ENCODE measurements around the gene VKORC1.
"Not testable (repeated sequence)": the region's sequence is repeated elsewhere in the genome, so short reads cannot be mapped to it uniquely, and the experiment has no call there.

Gene VKORC1

DNA sequence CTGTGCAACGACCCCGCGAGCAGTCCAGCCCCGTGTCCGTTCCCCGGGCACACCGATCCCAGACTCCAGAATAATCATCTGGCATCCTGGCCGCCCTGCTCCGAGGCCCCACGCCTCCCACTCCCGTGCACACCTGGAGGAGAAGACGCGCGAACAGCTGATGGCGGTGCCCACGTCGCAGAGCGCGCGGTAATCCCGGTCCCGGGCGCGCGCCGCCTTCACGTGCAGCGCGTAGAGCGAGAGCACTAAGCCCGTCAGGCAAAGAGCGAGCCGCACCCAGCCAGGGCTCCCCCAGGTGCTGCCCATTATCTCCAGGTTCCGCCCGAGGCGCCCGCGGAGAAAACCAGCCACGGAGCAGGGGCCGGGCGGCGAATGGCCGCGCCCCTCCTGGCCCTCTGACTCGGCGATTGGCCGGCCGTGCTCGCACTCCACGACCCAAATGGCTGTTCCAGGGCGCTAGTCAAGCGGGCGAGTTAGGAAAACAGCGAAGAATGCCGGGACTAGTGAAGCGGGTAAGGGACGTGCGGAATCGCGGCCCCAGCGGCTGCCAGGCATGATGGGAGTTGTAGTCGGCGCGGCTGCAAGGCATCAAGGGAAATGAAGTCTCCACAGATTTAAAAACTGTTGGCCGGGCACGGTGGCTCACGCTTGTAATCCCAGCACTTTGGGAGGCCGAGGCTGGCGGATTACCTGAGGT is at the start of gene VKORC1:
Gene VKORC1 (minus strand): TSS at position 374 of the 697 bp plus-strand sequence. CDS start 68 bp downstream, at position 306.
- peak; percentile 95 for DNase-seq

DNA sequence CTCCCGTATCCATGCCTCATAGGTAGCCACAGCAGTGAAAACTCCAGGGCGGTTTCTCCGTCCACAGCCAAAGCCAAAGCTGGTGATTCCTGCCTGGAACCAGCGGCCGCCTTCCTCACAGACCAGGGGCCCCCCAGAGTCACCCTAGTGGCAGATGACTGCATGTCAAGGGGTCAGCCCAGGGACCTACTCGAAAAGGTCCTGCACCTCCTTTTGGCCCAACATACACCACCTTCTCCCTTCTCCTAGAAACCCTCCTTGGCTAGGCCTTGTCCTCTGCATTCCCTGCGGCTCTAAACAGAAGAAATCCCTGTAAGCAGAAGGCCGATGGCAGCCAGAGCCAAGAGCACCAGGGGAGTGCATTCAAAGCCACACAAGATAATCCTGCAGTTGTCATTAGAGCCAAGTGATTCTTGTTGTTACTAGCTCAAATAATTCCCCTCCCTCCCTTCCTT is 49.1 kb upstream of the VKORC1 start:
- no peak for DNase-seq

DNA sequence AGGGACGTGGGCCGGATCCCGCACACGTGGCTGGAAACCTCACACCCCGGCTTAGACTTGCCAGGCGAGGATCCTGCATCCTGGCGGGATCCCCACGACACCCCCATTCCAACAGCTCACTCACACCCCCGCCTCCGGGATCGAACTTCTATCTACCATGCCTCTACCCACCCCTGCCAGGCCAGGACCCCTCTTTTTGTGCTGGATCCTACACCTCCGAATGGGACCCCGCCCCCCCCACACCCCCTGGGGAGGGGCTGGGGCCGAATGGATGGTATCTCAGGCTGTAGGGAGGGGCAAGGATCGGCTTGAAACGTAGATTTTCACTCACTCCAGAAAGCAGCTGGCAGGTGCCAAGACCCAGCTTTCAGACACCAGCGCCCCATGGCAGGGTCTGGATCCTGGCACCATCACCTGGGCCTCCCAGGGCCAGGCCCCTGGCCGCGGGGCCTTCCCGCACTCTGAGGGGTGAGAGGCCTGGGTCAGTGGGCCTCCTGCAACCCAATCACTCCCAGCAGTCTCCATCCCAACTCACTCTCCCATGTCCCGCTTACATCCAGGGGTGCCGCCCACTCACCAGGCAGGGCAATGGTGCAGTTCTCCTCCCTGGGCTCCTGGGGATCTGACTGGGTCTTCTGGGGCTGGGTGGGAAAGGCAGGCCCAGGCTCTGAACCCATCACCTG is 48.6 kb upstream of the VKORC1 start:
- no peak for DNase-seq

DNA sequence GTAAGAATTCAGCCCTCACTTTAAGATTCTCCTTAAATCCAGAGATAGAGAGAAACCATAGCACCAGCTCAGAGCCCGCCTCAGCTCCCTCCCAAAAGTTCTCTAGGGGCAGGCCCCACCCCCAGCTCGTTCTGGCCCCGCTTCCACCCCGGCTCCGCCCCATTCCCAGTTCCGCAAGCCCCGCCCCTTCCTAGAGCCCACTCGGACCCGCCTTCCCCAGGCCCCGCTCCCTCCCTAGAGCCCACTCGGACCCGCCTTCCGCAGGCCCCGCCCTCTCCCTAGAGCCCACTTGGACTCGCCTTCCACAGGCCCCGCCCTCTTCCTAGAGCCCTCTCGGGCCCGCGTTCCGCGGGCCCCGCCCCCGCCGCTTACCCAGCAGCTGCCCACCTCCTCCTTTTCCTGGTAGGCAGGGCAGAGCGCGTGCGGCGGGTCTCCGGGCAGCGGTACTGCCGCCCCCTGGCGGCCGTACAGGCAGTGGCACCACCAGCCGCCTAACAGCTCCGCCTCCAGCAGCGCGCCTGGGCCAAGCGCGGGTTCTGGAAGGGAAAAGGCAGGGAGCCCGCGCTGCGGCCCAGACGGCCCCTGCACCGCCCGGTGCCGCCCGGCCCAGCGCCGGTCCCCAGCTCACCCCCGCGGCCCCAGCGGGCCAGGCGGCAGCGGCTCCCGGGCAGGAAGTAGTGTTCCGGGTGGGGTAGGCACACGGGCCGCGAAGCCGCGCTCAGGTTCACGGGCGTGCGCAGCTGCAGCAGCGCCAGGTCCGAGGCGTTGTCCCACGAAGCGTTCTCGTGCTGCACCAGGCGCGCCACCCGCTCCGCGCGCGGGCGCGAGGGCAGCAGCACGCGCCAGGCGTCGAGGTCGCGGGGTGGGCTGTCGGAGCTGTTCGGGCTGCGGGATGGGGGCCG is 47.8 kb upstream of the VKORC1 start:
- peak; percentile 99 for DNase-seq

DNA sequence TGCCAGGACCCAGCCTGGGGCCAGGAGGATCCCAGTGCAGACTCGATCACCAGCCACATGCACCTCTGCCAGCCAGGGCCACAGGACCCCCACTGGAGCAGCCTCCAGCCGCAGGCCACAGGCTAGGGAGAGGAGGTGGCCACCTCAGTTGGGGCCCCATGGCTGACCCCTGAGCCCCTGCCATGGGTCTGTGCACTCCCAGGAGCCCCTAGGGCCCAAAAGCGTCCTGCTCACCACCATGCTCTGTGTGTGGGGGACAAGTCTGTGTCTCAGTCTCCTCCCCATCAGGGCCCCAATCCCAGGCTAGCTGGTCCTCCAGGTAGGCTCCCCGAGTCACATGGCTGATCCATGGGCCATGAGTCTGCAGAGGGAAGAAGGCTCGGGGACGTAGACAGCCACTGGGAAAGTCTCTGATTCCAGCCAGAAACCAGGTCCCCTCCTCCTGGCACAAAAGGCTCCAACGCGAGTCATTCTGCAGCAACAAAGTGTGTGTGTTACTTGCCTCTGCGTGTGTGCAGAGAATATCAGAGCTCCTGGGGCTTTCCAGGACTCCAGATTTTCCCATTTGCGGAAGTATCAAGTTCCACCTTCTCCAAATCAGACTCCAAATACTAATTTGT is 47.0 kb upstream of the VKORC1 start:
- DNase-seq = no peak

DNA sequence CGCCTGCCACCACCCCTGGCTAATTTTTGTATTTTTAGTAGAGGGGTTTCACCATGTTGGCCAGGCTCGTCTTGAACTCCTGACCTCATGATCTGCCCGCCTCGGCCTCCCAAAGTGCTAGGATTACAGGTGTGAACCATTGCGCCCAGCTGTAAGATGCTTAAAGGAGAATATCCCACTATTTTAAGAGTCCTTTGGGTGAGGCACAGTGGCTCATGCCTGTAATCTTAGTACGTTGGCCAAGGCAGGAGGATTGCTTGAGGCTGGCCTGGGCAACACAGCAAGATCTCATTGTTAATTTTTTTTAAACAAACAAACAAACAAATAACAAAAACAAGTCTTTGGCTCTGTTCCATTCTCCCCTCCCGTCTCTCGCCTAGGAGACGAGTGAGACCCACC is 46.5 kb upstream of the VKORC1 start:
- DNase-seq = not testable (repeated sequence)

DNA sequence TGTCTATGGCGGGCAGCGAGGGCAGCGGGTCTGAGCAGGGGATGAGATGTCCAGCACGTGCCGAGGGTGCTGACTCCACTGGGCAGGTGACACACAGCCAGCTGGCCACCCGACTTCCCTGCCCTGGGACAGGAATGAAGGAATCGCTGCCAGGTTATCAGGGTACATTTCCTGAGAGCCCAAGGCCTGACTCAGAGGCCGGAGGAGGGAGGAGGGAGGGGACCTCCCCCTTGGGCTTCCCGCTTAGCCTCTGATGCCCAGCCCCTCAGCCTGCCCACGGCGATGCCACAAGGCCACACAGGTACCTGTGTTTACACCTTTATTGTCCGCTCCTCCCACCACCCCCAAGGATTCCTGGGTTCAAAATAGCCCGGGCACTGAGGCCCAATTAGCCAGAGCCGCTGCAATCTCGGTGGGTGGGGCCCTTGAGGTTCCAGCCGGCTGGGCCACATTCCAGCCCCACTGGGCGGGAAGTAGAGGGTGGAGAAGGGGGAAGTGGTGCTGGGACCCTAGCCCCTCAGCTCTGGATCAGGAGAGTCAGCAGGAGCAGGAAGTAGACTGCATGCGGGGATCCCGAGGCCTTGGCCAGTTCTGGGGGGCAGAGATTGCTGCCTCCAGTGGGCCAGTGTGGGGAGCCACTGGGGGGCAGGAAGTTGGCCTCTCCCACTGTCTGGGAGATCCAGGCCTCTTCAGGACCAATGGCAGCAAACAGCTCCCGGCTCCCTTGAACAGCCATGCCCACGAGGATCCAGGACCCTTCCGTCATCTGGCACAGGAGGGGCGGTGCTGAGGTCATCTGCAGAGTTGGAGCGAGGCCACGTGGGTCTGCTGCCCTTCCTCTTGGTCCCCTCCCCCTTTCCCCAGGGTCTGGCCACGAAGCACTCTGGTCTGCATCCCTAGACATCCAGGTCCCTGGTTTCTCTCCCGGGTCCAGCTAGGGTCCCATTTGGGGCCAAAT is 44.3 kb upstream of the VKORC1 start:
- DNase-seq = no peak

DNA sequence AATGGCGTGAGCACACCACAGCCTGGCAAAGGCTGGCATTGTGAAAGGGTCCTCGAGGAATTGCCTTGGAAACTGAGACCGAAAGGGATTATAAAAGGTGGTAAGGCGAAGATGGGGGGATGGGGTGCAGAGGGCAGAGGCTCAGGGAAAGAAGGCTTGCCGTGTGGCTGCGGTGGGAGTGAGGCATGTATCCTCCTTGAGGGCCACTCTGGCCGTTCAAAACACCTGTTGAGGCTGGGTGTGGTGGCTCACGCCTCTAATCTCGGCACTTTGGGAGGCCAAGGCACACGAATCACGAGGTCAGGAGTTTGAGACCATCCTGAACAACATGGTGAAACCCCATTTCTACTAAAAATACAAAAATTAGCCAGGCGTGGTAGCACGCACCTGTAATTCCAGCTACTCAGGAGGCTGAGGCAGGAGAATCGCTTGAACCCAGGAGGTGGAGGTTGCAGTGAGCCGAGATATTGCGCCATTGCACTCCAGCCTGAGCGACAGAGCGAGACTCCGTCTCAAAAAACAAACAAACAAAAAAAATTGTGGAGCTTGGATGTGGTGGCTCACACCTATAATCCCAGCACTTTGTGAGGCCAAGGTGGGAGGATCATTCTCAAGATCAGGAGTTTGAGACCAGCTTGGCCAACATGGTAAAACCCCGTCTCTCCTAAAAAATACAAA is 42.4 kb upstream of the VKORC1 start:
- DNase-seq = not testable (repeated sequence)

DNA sequence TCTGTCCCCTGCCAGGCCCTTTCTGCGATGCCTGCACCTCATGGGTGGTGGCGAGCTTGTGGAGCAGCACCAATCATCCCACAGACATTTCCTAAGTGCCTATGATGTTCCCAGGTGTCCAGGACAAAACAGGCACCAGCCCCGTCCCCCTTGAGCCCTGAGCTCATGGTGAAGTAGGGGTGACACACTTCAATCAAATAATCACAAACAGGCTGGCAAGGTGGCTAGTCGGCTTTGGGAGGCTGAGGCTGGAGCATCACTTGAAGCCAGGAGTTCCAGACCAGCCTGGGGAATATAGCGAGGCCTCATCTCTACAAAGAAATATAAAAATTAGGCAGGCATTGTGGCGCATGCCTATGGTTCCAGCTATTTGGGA is 41.7 kb upstream of the VKORC1 start:
- no peak for DNase-seq

DNA sequence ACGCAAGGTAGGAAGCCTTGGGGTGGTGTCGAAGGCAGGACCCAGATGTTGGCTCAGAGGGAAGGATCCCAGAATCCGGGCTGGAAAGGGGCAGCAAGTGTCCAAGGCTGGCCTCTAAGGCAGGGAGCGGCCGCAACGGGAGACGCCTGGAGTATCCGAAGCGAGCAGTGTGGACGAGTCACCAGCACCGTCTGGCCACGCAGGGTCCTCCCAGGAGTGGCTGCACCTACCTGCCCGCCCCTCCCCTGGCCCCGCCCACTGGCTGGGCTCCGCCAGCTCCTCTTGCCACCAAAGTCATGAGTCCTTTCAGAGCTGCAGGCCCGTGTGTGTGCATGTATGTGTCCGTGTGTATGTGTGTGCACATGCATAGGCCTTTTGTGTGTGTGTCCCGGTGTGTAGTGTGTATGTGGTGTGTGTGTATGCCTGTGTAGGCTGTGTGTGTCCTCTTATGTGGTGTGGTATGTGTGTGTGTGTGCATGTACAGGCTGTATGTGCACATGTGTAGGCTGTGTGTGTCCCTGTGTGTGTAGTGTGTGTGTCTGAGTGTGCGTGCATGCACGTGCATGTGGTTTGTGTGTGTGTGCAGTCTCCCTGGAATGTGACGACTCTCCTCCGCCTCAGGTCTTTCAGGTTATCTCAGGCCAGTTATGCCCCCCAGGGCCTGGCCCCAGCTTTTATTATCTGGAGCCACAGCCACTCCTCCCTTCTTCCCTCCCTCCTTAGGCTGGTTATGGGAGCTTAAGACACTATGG is 41.1 kb upstream of the VKORC1 start, which contains the start of gene PRSS8:
Gene PRSS8 (minus strand): TSS at position 193 of the 752 bp plus-strand sequence. CDS start 229 bp downstream, outside the sequence.
- DNase-seq = no peak

DNA sequence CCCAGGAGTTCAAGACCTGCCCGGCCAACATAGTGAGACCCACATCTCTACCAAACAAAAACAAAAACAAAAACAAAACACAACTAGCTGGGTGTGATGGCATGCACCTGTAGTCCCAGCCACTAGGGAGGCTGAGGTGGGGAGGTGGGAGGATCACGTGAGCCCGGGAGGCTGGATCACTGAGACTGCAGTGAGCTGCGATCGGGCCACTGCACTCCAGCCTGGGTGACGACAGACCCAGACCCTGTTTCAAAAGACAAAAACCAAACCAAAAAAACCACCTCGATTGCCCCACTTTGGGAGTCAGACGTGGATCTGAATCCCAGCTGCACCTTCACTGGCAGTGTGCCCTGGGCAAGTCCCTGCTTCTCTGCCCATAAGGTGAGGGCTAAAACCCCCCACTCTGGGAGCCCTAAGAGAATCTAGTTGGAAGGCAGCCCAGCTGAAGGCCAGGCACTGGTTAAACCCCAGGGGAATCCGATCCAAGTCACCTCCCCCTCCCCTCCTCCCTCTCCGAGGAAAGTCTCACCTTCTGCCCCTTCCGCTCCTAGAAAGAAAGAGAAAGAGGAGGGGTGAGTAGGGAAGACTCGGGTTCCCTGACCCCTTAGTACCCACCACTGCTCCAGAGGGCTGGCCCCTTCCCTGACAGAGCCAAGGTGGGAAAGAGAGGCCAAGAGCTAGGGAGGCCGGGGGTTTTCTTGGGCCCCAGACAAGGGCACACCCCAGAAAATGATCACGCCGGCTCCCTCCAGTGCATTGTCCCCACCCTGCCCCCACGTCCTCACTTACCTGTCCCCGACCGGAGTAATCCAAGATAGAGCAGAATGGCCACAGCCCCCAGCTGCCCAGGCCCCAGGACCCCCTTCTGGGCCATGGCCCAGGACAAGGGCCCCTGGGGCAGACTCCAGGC is 40.3 kb upstream of the VKORC1 start:
- DNase-seq = no peak

DNA sequence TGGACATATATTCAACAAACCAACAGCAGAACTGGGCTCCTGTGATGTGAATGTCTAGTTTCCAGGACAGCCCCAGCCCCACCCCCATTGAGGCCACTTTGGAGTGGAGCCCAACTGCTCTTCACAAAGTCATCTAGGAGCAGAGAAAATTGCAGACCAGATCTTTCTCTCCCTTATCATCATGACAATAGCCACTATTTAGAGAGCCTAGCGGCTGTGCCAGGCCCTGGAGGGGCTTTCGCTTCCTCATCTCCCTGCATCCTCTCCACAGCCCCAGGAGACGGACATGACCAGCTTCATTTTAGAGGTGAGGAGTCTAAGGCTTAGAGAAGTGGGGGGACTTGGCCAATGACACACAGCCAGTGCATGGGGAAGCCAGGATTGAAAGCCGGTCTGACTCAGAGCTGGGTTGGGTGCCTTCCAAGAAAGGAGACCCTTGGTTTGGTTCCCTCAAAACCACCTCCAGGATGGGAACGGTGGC is 39.5 kb upstream of the VKORC1 start:
- DNase-seq = no peak

DNA sequence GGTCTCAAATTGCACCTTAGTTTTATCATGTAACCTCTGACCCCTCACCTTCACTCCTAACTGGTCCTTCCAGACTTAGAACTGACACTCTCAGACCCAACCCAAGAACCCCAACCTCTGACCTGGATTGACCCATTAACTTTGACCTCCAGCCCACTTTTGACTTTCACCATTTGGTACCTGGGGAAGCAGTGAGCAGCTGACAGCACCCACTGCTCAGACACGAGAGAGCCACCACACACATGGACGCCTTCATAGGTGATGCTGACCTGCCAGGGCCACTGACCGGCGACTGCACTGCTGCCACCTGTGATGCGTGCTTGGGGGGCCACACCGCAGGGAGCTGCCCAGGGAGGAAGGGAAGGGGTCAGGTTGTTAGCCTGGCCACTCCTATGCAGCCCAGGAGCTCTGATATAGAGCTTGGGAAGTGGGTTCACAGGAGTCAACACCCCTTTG is 38.5 kb upstream of the VKORC1 start:
- no peak for DNase-seq

DNA sequence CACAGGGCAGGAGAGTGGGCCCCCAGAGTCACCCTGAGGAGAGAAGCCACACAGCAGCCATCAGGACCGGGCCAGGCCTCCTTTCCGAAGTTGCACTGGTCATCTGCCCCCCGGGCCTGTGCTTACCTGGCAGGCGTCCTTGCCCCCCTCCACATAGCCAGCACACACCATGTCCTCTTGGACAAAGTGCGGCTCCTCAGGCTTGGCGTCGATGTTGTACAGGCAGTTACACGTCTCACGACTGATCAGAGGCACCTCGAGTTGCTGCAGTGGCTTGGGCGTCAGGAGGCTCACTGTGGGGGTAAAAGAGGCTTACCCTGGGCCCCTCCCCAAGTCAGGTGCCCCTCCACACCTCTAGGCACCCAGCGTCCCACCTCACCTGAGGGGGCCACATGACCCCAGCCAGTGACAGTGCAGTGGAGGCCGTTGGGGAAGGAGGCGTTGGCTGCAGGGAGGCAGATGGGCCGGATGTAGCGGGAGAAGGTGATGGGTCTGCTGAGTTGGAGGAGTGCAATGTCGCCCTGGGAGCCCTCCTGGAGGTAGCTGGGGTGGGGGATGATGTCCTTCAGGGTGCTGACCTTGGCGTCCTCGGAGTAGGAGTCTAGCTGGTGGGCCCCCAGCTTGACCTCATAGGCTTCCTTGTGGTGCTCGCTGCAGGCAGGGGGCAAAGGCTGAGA is 37.8 kb upstream of the VKORC1 start:
- no peak for DNase-seq

DNA sequence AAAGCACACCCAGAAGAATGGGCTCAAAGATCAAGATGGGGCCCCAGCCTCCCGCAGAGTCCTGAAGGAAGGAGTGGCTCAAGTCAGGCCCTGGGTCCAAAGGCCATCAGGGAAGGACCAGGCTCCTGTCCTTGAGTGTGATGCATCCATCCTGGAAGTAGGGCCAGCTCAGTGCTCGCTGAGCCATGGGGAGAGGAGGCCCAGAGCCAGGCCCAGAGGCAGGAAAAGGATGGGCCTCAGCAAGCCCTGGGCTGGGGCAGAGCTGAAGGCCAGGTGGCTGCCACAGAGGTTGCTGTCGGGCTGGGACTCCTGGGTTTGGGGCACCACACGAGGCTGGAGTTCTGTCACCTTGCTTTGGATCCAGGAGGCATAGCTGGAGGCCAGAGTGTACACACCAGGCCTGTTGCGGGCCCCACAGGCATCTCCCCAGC is 37.3 kb upstream of the VKORC1 start:
- DNase-seq = no peak

DNA sequence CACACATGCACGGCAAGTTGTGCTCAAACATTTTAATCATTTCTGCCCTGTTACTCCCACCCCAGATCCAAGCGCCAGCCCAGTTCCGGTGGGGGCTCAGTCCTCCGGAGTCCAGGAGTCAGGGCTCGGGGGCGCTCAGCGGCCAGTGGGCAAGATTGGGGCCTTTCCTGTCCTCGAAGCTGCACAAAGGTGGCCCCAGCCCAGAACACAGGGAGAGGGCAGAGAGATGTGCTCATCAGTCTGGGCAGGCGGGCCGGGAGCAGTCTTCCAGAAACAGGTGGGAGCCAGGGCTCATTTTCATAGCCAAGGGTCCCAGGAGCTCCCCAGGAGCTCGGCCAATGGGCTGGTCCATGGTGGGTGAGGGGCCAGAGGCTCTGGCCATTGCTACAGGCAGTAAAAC is 36.8 kb upstream of the VKORC1 start:
- DNase-seq = no peak

DNA sequence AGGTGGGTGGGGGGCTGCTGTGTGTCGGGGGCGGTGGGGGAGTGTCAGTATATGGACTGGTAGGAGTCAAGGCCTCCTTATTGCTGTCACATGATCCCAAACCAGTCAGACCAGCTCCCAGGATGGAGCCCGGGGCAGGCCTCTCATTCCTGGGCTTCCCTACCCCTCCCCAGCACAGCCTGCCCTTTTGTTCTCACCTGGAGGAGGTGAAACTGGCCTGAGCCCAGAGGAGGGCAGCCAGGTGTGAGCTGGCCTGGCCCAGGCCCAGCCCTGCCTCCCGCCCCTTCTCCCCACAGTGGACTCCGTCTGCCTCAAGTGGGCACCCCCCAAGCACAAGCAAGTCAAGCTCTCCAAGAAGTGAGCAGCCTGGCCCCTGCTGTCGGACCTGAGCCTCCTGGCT is 36.3 kb upstream of the VKORC1 start:
- DNase-seq = no peak

DNA sequence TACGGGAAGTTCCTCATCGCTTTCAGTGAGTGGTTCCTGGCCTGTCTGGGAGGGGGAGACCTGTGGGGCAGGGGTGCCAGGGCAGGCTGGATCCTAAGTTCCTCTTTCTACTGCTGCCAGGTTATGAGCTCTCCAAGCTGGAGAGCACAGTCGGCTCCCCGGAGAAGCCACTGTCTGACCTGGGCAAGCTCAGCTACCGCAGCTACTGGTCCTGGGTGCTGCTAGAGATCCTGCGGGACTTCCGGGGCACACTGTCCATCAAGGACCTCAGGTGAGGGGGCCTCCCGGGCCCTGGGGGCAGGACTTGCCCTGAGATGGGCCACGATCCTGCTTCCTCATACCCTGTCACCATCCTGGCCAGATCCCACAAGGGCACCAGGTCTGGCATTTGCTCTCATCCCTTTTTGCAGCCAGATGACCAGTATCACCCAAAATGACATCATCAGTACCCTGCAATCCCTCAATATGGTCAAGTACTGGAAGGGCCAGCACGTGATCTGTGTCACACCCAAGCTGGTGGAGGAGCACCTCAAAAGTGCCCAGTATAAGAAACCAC is 35.8 kb upstream of the VKORC1 start:
- no peak for DNase-seq
